NCI-H1048 (cell line): ENCODE data around the gene ADIRF.
"Not testable (repeated sequence)": the region's sequence is repeated elsewhere in the genome, so short reads cannot be mapped to it uniquely, and the experiment has no call there.

ENCODE experiments used
- DNase-seq: peaks from one replicate; lab custom pipeline; 2025; lab: John Stamatoyannopoulos, UW

ADIRF gene

GRCh38 chr10:86960863-86961434 is 7.3 kb upstream of the ADIRF start:
- no peak for DNase-seq

DNA sequence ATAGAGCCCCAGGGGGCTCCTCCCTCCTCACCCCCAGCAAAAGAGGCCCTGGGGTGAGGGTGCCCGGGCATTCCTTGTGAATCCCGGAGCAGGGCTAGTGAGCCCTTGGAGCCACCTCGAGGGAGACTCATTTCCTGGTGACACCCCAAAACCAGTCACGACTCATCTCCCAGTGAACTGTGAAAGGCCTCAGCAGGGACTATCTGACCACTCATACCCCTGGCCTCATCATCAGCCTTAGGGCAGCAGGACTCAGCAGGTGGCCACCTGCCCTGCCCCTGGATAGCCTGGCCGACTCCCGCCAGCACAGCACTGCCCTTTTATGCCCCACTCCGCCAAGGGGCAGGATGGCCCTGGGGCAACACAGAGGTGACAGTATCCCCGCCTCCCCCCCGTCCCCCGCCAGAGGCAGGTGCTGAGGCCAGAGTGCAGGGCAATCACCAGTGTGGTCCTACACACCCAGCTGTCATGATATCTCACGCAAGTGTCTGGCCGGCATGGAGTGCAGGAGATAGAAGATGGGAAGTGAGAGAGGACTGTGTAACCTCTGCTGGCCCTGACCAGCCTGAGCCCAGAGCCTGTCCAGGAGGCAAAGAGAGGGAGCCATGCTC is 6.7 kb upstream of the ADIRF start:
- DNase-seq = no peak

DNA sequence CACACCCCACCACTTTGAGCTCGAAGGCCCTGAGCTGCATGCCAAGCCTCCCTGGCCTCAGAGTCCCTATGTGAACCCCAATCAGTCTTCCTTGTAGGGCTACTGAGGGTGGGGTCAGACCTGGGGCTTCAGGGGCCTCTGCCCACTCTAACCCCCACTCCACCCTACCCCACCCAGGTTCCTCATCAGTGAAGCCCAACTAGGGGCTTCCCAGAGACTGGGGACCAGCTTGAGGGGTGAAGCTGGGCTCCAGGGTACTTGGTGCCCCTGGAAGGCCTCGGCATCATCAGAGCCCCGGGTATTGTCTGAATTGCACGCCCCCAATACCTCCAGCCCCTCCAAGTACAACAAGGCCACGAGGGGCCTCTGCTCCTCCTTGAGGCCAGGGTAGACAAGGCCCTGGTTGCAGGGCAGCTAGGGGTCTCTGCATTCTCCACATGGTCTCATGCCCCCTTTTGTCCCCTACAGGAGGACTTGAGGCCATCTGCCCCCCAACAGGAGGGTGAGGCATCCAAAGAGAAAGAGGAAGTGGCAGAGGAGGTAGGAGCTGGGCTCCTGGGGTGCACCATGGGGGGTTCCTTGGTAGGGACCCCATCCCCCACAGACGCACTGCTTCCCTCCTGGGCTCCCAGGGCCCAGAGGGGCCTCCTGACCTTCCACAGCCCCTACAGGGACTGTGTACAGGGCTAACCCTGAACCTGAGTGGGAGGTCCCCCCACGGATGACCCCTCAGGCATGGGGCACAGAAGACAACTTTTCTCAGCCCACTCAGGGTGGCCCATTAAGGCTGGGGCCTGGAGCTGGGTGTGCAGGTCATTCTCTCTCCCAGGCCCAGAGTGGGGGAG is 5.9 kb upstream of the ADIRF start:
- no peak for DNase-seq

- no peak for DNase-seq
Measured at GRCh38 chr10:86962981-86963310, 5.3 kb upstream of the ADIRF start.

- DNase-seq = no peak
Measured at GRCh38 chr10:86963341-86963919, 4.9 kb upstream of the ADIRF start.

- DNase-seq = no peak
Measured at GRCh38 chr10:86964061-86964846, 4.0 kb upstream of the ADIRF start.

GRCh38 chr10:86964847-86965190 is 3.5 kb upstream of the ADIRF start:
- DNase-seq = no peak

DNA sequence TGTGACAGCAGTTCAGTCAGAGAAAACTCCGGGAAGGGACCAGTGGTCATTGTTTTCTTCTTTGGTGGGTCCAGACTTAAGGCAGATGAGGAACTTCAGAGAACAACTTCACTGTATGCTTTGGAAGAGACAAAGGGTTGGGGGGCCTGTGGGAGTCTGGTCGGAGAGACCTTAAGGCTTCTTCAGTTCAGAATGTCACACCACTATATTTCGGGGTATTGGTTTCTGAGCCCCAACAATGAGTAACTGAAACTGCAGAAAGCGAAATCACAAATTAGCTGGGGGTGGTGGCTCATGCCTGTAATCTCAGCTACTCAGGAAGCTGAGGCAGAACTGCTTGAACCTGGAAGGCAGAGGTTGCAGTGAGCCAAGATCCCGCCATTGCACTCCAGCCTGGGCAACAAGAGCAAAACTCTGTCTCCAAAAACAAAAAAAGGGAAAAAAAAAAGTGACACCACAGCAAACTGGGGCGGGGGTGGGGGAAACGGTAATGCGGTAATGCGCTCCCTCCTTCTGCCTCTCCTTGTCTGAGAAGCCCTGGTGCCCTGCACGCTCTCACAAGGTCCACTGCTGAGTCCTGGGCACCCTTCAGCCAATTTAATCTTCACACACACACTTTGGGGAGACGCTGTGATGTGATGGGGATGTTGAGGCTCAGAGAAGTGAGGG is 2.2 kb upstream of the ADIRF start:
- DNase-seq = no peak

DNA sequence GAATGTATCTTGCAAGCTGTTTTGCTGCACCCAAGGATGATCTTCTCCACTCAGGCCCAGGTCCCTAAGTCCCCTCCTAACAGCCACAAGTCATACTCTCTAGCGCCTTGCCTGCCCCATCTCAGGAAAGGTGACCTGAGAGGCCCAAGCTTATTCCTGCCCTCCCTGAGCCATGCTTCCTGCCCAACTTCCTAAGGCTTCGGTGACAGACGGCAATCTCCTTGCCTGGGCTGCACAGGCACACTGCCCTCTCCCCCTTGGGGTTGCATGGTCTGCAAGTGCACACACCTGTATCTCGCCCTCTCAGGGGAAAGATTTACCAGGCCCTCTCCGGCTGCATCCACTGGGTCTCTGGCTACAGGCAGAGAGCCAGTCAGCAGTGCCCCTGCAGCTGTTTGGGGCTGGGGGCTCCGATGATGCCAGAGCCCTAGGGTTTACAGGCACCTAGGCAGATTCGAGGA is 771 bp upstream of the ADIRF start:
- DNase-seq = no peak

DNA sequence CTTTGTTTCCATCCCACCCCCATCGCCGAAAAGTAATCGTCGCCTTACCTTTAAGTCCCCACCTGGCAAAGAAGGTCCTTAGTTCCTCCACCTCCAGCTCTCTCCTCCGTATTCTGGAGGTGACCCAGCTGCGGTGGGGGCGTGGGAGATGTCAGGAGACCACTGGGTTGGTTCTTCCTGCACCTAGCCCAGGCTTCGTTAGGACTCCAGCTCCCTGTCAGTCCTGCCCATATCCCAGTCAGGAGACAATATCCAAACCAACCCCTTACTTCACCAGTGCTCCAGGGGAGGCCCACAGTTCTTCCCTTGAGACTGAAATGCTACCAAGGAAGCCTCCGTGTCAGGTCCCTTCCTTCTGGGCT is 693 bp downstream of the ADIRF start:
- DNase-seq = no peak

DNA sequence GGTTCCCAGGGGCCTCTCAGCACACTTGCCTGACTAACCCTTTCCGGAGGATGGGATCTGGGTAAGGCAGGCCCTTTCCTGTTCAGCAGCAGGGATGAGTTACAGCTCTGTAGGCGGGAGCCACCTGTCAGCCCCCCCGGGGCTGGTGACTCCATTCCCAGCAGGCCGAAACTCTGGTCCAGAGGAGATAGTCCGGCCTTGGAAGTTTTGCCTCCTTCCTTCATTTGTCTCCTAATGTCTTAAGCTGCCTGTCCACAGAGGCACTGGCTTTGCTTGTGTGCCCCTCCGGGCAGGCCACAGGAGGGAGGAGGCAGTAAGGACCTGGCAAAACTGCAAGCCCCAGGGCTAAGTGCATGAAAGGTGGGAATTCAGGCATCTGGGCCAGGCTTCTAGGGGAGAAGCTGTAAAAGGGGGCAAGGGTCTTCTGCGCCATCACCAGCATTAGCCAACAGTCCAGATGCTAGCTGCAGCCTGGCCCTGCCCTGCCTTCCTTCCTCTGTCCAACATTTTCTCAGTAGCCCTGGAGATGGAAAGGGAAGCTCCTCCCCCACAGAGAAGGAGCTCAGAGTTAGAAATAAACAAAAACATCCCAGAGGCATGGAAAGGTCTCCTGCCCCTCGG is 1.2 kb downstream of the ADIRF start:
- no peak for DNase-seq

DNA sequence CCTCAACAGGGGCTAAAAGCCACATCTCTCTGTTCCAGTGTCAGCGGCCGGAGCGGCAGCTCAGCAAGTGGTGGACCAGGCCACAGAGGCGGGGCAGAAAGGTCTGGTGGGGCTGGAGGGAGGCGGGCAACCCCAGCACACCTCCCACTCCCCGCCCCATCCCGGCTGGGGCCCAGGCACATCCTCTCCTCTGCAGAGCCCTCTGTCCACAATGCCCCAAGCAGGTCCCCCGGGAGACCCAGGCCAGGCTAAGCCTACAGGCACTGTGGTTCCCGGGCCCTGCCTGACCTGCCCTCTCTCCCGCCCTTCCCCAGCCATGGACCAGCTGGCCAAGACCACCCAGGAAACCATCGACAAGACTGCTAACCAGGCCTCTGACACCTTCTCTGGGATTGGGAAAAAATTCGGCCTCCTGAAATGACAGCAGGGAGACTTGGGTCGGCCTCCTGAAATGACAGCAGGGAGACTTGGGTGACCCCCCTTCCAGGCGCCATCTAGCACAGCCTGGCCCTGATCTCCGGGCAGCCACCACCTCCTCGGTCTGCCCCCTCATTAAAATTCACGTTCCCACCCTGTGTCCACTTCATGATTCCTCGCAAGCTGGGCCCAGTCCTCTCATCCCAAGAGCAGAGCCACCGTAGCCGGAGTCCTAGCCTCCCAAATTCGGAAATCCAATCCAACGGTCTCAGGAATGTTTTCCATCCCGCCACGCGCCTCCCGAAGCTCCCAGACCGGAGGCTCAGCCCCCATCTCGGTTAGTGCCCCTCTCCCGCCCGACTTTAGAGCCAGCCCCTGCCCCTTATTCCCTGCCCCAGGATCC is 2.1 kb downstream of the ADIRF start:
- no peak for DNase-seq

- DNase-seq = no peak
Measured at GRCh38 chr10:86970982-86971231, 2.6 kb downstream of the ADIRF start.

DNA sequence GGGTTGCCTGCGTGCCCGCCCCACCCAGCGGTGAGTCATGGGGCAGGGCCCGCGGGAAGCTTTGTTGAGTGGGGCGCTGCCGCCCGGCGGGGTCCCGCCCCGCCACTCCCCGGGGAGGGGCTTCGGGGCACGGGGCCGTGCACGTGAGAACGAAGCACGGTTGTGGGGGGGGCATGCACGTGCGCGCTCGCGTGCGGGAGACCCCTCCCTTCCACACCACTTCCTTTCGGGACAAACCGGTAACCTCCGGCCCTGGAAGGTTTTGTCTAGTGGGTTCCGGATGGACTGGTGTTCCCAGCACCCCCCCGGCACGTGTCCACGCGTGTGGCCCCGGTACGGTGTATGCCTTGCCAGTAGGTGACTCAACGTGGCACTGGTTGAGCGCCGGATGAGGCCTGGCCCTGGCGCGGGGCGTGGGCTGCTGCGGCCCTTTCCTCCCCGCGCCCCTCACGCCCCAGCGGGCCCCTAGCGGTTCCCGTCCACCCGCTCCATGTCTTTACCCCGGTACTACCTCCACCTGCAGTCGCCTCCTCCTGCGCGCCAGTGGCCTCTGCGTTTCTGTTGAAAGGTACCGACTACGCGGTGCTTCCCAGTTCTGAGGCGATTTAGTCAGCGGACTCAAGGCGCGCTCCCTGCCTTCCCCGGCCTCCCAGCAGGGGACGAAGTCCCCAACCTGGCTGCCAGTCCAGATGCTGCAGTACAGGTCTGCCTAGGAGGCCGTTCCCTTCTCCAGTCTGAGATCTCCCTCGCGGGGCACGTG is 3.1 kb downstream of the ADIRF start:
- no peak for DNase-seq

DNA sequence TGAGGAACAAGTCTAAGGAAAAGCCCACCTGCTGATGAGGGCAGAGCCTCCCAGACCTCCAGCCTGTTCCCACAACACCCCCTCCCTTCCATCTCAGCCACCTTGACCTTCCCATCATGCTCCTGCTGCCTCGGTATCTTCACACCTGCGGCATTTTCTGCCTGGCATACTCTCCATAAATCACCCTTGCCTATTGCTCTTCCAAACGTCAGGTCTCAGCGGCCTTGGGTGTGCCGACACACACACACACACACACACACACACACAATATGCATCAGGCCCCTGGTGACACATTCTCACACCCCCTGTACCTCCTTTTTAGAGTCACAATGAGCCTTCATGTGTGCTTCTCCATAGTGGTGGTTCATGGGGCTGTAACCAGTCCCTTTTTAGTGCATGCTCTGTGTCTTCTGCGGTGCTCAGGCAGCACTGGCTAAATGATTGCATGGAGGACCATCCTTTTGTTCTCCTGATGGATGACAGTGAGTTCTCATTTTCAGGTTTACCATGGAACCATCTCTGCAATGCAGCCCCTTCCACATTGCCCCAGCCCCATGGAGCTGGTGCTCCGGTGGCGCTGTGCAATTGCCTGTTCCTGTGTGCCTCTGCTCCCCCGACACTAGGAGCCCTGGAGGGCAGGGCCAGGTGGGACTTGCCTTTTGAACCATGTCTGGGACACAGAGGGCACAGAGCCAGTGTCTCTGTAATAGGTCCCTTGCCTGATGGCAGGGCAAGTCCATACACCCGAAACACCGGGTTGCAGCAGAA is 4.5 kb downstream of the ADIRF start:
- no peak for DNase-seq

GRCh38 chr10:86974484-86974883 is 6.2 kb downstream of the ADIRF start:
- DNase-seq = no peak

- DNase-seq = no peak
Measured at GRCh38 chr10:86976362-86977056, 8.2 kb downstream of the ADIRF start.

GRCh38 chr10:86978457-86978856 is 10.2 kb downstream of the ADIRF start:
- DNase-seq = not testable (repeated sequence)
